Measurements from ENCODE around the gene TBC1D22A. TPM values are rescaled to one million over a fixed set of nuclear protein-coding genes. Genes with fewer than 3 reads are reported as not detected.

TBC1D22A gene
- total RNA-seq, 1 donor from 2014 or later = 8.9 TPM

- DNase-seq = no peak
Observed at GRCh38 chr22:47201996-47202818, 439.8 kb downstream of the TBC1D22A start.

DNA sequence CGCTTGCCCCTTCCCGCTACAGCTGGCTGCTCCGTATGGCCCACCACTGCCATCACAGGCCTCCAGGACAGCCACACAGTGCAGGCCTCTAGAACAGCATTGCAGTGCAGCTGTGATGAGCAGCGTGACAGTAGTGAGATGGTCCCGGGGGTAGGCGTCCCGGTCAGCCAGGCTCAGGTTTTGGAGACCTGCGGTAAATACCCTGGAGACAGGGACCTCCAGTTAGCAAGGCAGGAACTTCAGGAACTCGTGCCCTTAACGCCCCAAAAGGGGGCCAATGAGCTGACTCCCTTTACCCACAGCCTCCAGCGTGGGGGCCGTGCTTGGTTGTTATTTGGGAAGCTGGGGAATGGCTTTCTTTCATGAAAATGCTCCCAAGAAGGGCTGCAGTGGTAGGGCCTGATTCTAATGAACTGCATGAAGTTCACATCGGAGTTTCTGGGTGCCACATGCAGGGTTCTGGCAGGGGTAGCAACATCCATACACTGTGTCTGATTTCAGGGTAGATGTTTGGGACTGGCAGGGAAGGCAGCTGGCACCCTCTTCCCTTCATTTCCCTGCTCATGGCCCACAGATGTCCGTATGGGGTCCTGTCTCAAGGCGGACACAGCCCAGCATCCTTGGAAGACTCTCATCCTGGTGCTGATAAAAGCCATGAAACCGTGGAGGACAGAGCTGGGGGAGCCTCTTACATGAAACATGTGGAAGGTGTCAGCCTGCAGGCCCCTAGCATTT is 440.5 kb downstream of the TBC1D22A start:
- DNase-seq = no peak

GRCh38 chr22:47203554-47203991 is 441.1 kb downstream of the TBC1D22A start:
- no peak for DNase-seq

GRCh38 chr22:47204002-47204979 is 441.8 kb downstream of the TBC1D22A start:
- no peak for DNase-seq

- no peak for DNase-seq
Observed at GRCh38 chr22:47205081-47205491, 442.6 kb downstream of the TBC1D22A start.

- no peak for DNase-seq
Observed at GRCh38 chr22:47205554-47205953, 443.1 kb downstream of the TBC1D22A start.

GRCh38 chr22:47206164-47206563 is 443.7 kb downstream of the TBC1D22A start:
- no peak for DNase-seq

GRCh38 chr22:47206666-47207218 is 444.3 kb downstream of the TBC1D22A start:
- DNase-seq = no peak

DNA sequence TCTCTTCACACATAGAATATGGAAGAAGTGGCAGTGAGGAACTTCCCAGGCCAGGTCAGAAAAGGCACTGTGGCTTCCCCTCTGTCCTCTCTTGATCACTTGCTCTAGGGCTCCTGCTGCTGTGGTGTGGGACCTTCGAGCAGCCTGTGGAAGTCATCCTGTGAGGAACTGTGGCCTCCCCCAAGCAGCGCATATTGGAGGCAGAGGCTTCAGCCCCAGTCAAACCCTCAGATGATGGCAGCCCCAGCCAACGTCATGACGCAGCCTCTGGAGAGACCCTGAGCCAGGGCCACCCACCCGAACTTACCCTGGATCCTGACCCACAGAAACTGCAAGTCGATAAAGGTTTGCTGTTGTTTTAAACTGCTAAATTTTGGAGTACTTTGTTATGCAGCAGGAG is 444.9 kb downstream of the TBC1D22A start:
- DNase-seq = no peak

DNA sequence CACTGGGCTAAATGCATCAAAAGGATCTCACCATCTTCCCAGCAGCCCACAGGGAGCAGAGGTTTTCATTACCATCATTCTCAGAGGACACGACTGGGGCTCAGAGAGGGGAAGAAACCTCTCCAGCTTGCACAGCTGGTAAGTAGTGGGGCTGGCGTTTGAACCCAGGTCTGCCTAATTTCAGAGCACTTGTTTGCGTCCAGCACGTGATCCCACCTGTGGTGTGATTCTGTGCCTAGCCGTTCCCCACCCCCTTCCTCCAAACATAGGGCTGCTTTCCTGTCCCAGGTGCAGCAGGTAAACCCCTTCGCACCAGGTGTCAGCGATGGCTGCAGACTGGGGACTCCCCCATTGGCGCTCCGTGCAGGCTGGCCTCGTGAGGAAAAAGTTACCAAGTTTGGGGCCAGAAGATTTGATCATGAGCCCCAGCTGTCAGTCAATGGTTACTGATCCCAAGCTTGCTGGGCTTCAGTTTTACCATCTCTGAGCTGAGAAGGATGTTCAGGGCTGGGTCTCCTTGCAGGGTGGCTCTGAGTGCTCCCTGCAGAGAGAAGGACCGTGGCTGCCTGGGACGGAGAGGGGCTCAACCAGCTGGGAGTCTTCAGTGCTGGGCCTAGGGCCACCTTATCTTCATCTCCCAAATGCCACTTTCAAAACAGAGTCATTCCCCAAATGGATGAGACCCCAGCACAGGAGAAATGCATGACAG is 445.6 kb downstream of the TBC1D22A start:
- no peak for DNase-seq

- DNase-seq = no peak
Observed at GRCh38 chr22:47208630-47209029, 446.2 kb downstream of the TBC1D22A start.

DNA sequence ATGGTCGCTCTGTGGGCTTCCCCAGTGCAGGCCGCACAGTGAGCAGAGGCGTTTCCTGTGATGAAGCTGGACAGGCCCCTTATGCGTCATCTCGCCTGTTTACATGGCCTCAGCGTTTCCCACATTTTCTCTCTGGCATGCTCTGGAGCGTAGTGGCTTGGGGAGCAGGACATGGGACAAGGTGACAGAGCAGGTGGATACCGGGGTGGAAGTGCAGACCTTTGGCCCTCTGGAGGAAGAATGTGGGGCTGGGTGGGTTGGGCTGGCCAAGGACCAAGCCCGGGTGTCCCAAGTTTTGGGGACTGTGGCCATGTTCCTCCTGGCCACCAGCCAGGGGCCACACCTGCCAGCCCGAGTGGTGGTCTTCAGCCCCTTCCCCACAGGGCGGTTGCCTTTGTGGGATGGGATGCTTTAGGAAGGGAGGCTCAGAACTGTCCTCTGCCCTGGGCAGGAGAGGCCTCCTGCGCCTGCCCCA is 446.6 kb downstream of the TBC1D22A start:
- no peak for DNase-seq

GRCh38 chr22:47209547-47210023 is 447.1 kb downstream of the TBC1D22A start:
- no peak for DNase-seq

DNA sequence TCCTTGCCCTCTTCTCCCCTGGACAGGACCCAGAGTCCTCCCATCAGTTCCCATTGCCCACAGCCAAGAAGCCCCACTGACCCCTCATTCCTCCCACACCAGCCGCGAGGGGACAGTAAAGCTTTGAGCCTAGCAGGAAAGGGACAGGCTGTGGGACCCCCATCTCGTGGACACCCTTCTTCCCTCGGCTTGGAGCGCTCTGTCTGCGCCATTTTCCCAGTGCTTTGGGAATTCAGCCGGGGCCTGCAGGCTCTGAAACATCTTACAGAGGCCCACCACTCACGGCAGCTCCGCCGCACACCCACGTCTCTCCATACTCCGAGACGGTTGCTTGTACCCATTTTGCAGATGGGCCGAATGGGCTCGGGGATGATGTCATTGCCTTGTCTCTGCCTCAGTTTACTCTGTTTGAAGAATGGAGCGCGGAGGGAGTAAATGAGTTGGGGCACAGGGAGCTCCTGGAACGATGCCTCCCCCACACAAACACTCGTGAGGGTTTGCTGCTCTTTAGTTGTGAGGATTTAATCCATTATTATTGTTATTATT is 447.7 kb downstream of the TBC1D22A start:
- no peak for DNase-seq

GRCh38 chr22:47210686-47211085 is 448.2 kb downstream of the TBC1D22A start:
- DNase-seq = no peak

DNA sequence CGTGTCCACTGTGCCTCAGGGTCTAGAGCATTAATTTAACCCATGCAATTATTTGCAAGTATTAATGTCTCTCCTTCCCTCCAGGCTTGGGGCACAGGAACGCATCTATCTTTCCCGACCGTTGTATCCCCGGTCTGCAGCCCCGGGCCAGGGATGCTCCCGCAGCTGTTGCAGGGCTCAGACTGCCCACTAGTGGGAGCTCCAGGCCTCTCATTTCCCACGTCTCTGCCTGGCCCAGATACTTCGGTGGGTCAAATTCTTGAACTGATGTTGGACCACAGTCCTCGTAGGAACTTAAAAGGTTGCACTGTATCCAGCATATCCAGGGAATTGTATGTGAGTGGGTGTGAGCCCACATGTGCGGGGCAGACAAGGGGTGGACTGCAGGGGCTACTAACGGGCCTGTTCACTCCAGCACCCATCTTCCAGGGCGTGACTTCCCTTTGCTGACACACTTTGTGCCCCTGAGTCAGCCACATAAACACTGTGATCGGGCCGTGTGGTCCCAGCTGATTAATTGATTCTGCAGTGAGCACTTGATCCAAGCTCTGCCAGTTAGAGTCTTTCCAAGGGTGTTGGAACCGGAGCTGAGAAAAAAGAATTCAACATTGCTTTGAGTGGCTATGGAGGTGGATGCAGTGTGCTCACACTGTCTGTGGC is 451.3 kb downstream of the TBC1D22A start:
- DNase-seq = no peak

GRCh38 chr22:47215851-47216250 is 453.4 kb downstream of the TBC1D22A start:
- no peak for DNase-seq

GRCh38 chr22:47218671-47219070 is 456.2 kb downstream of the TBC1D22A start:
- DNase-seq = no peak

- DNase-seq = no peak
Observed at GRCh38 chr22:47219789-47220188, 457.3 kb downstream of the TBC1D22A start.

GRCh38 chr22:47220752-47221151 is 458.3 kb downstream of the TBC1D22A start:
- no peak for DNase-seq

Measured in skin of body (tissue), 2 donors.